ENCODE results near the gene SLC5A4.

The SLC5A4 gene

DNA sequence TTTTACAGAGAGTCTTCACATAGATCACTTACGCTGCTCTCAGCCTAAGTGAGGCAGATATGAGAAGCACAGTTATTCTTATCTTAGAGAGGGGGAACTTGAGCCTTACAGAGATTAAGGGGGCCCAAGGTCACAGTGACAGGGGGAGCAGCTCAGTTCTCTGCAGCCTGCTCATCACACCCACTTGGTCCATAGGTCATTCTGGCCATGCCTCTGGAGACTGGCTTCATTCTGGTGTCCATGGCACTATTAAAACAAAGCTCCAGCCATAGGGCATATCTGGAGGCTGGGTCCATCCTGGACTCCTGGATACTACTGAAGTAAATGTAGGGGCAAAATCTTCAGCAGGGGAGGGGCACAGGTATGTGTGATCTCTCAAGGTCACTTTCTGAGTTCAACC is 5.9 kb downstream of the SLC5A4 start:
- H3K36me3 Mint-ChIP-seq (ENCODE audit: low read depth), result no peaks in the 10 kb centered on the region
- H3K4me3 Mint-ChIP-seq, result no peak overlapping the region
- H3K27me3 Mint-ChIP-seq (ENCODE audit: low read depth), result peaks cover 5% of the 10 kb centered on the region
- H3K9me3 Mint-ChIP-seq, result no peaks in the 10 kb centered on the region
- H3K4me1 Mint-ChIP-seq (ENCODE audit: low read depth), result no peaks in the 10 kb centered on the region
- no peak overlapping the region for H3K27ac Mint-ChIP-seq
- no peak for DNase-seq (ENCODE audit: low spot score)

DNA sequence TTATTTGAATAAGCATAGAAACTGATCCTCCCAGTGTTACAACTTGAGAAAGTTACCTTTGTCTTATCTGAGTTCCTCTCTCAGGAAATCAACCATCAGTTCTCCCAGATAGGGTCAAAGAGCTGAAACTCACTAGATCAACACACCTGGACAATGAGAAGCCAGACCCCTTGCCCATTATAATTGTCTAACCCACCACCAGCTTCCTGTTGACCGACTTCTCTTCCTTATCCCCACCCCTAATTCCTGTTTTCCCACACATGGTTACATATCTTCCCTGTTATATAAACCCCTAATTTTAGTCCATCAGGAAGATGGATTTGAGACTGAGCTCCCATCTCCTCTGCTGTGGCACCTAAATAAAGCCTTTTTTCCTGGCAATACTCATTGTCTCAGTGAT is 6.9 kb downstream of the SLC5A4 start:
- no peak for DNase-seq (ENCODE audit: low spot score)
- Mint-ChIP-seq H3K4me3 (no peak overlapping the region), H3K27ac (no peak overlapping the region), H3K27me3 (ENCODE audit: low read depth) (peaks cover 5% of the 10 kb centered on the region), H3K36me3 (ENCODE audit: low read depth) (no peaks in the 10 kb centered on the region), H3K9me3 (no peaks in the 10 kb centered on the region), H3K4me1 (ENCODE audit: low read depth) (no peaks in the 10 kb centered on the region)

DNA sequence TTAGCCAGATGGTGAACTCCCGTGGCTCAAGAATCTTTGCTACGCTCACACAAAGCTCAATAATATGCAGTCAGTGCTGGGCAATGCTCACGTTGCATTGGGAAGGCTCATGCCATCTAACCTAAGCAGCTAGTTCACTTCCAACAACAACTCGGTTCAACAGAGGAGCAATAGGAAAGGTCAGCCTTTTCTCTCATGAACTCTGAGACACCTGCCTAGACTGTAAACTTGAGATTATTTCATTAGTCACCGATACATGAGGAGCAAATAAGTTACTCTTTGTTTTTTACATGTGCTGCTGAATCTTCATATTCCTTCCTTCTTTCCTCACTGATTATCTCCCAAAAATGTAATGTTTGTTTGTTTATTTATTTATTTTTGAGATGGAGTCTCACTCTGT is 9.0 kb downstream of the SLC5A4 start:
- no peaks in the 10 kb centered on the region for H3K9me3 Mint-ChIP-seq
- no peaks in the 10 kb centered on the region for H3K4me1 Mint-ChIP-seq (ENCODE audit: low read depth)
- DNase-seq (ENCODE audit: low spot score), result no peak
- H3K4me3 Mint-ChIP-seq, result no peak overlapping the region
- no peaks in the 10 kb centered on the region for H3K36me3 Mint-ChIP-seq (ENCODE audit: low read depth)
- H3K27me3 Mint-ChIP-seq (ENCODE audit: low read depth), result peaks cover 4% of the 10 kb centered on the region
- no peak overlapping the region for H3K27ac Mint-ChIP-seq

DNA sequence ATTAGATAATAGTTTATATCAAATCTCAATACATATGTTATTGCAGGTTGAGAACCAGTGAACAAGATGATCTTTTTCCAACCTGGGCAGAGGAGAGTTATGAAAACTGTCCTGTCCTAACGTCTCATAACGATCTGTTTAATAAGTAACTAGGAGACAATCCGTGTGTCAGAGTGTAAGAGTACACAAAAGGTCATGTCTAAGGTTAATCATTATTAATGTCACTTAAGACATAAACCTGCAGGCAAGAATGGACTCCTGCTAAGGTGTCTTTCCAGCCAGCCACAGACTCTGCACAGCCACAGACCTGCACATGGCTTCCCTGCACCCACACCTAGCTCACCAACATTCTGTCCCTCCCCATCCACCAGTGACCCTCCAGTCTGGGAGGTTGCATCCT is 10.1 kb downstream of the SLC5A4 start:
- peaks cover 6% of the 10 kb centered on the region for H3K27me3 Mint-ChIP-seq (ENCODE audit: low read depth)
- no peak overlapping the region for H3K27ac Mint-ChIP-seq
- no peak for DNase-seq (ENCODE audit: low spot score)
- H3K36me3 Mint-ChIP-seq (ENCODE audit: low read depth), result no peaks in the 10 kb centered on the region
- H3K4me1 Mint-ChIP-seq (ENCODE audit: low read depth), result no peaks in the 10 kb centered on the region
- H3K9me3 Mint-ChIP-seq, result no peaks in the 10 kb centered on the region
- H3K4me3 Mint-ChIP-seq, result no peak overlapping the region

DNA sequence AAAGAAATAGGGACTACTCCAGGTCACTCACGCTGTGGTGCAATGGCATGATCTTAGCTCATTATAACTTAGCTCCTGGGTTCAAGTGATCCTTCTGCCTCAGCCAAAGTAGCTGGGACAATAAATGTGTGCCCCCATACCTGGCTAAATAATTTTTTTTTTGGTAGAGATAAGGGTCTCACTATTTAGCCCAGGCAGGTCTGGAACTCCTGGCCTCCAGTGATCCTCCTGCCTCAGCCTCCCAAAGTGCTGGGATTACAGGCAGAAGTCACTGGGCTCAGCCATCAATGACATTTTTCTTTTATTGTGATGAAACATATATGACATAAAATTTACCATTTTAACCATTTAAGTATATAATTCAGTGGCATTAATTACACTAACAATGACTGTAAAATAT is 10.6 kb downstream of the SLC5A4 start:
- H3K9me3 Mint-ChIP-seq, result no peaks in the 10 kb centered on the region
- no peak for DNase-seq (ENCODE audit: low spot score)
- H3K27me3 Mint-ChIP-seq (ENCODE audit: low read depth), result peaks cover 6% of the 10 kb centered on the region
- no peaks in the 10 kb centered on the region for H3K4me1 Mint-ChIP-seq (ENCODE audit: low read depth)
- H3K36me3 Mint-ChIP-seq (ENCODE audit: low read depth), result no peaks in the 10 kb centered on the region
- H3K27ac Mint-ChIP-seq, result no peak overlapping the region
- no peak overlapping the region for H3K4me3 Mint-ChIP-seq

DNA sequence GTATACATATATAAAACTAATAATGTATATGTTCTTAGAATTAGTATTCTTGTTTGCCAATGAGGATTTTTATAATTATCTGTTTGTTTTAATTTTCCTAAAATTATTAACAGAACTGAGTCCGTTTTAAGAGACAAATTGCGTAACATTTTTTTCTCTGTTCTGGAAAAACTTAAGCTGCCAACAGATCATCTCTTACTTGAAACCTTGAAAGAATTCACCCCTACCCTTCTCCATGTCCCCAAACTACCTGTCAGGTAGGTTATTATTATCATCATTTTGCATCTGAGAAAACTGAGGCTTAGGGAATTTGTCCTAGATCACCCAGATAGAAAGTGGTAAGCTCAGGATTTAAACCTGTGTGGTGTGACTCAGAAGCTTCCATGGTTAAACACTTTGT is 14.7 kb downstream of the SLC5A4 start:
- H3K4me3 Mint-ChIP-seq, result no peak overlapping the region
- H3K27ac Mint-ChIP-seq, result no peak overlapping the region
- H3K36me3 Mint-ChIP-seq (ENCODE audit: low read depth), result no peaks in the 10 kb centered on the region
- no peaks in the 10 kb centered on the region for H3K4me1 Mint-ChIP-seq (ENCODE audit: low read depth)
- DNase-seq (ENCODE audit: low spot score), result no peak
- H3K9me3 Mint-ChIP-seq, result no peaks in the 10 kb centered on the region
- peaks cover 8% of the 10 kb centered on the region for H3K27me3 Mint-ChIP-seq (ENCODE audit: low read depth)

DNA sequence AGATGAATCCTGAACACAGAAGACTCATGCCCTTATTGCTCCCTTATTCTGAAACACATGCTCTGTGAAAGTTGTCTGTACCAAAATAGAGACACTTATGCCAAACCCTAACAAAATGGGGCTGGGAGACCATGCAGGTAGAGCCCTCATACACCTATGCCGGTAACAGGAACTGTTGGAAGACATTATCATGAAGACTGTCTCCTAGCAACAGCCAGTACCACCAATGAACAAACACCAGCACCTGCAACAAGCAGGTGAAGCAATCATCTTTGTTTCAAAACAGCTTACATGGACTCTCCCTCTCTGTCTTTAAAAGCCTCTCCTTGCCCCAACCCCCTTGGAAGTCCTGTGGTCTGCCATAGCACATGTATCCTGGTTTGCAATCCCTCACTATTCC is 17.2 kb downstream of the SLC5A4 start:
- Mint-ChIP-seq H3K27me3 (ENCODE audit: low read depth) (peaks cover 11% of the 10 kb centered on the region), H3K27ac (no peak overlapping the region), H3K36me3 (ENCODE audit: low read depth) (no peaks in the 10 kb centered on the region), H3K4me1 (ENCODE audit: low read depth) (no peaks in the 10 kb centered on the region), H3K9me3 (no peaks in the 10 kb centered on the region), H3K4me3 (no peak overlapping the region)
- DNase-seq (ENCODE audit: low spot score), result no peak

DNA sequence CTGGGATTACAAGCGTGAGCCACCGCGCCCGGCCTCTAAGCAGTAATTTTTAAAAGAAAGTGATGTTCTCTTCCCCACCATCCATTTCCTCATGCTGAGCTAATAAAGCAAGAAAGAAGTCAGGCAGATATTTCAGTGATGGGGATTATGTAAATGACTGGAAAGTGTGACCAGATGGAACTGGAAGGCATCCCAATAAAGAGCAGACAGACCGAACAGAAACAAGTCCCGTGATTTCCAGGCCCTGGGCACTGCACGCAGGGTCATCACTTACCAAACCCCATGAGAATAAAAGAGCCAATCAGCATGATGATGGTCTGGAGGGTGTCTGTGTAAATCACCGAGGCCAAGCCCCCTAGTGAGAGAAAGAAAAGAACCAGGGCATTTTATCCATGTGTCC is 18.2 kb downstream of the SLC5A4 start:
- Mint-ChIP-seq H3K27me3 (ENCODE audit: low read depth) (peaks cover 14% of the 10 kb centered on the region), H3K27ac (no peak overlapping the region), H3K4me1 (ENCODE audit: low read depth) (no peaks in the 10 kb centered on the region), H3K9me3 (no peaks in the 10 kb centered on the region), H3K4me3 (no peak overlapping the region), H3K36me3 (ENCODE audit: low read depth) (no peaks in the 10 kb centered on the region)
- DNase-seq (ENCODE audit: low spot score), result no peak

DNA sequence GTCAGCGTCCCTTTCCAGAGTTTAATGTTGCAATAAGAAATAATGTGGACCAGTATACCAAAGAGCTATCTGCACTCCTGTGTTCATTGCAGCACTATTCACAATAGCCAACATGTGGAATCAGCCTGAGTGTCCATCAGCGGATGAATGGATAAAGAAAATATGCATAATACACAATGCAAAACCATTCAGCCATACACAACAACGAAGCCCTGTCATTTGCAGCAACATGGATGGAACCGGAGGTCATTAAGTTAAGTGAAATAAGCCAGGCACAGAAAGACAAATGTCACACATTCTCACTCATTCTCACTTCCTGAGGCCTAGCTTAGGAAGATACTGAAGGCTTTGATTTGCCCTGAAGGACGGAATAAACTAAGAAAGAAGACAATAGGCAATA is 22.1 kb downstream of the SLC5A4 start:
- H3K27me3 Mint-ChIP-seq (ENCODE audit: low read depth), result peaks cover 9% of the 10 kb centered on the region
- H3K9me3 Mint-ChIP-seq, result no peaks in the 10 kb centered on the region
- DNase-seq (ENCODE audit: low spot score), result no peak
- no peaks in the 10 kb centered on the region for H3K4me1 Mint-ChIP-seq (ENCODE audit: low read depth)
- H3K4me3 Mint-ChIP-seq, result no peak overlapping the region
- no peaks in the 10 kb centered on the region for H3K36me3 Mint-ChIP-seq (ENCODE audit: low read depth)
- H3K27ac Mint-ChIP-seq, result no peak overlapping the region

DNA sequence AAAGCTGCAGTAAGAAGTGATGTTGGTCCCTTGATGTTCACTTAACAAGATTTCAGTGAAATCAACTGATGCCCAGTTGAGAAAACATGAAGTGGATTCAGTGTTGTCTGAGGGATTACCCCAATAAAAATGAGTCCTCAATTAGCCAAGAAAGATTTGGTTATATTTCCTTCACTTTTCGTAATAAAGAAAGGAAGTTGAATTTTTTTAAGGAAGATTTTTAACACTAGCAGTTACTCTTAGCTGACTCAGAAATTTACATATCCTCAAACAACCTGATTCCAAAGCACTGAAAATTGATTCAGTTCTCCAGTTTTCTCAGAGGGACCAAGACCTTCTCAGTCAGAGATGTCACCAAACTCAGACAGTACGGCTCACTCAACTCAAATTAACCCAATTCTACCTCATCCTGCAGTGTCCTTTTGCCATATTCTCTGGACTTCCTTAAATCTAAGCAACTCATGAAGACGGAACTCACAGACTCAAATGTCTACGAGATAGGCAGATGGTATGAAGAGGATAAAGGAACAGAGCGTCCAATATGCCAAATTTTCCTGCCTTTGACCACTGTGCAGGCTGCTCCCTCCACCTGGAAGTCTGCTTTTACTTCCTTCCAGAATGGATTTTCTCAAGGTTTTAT is 22.8 kb downstream of the SLC5A4 start:
- Mint-ChIP-seq H3K9me3 (no peaks in the 10 kb centered on the region), H3K27ac (no peak overlapping the region), H3K4me1 (ENCODE audit: low read depth) (no peaks in the 10 kb centered on the region), H3K27me3 (ENCODE audit: low read depth) (peaks cover 9% of the 10 kb centered on the region), H3K4me3 (no peak overlapping the region), H3K36me3 (ENCODE audit: low read depth) (no peaks in the 10 kb centered on the region)
- no peak for DNase-seq (ENCODE audit: low spot score)

DNA sequence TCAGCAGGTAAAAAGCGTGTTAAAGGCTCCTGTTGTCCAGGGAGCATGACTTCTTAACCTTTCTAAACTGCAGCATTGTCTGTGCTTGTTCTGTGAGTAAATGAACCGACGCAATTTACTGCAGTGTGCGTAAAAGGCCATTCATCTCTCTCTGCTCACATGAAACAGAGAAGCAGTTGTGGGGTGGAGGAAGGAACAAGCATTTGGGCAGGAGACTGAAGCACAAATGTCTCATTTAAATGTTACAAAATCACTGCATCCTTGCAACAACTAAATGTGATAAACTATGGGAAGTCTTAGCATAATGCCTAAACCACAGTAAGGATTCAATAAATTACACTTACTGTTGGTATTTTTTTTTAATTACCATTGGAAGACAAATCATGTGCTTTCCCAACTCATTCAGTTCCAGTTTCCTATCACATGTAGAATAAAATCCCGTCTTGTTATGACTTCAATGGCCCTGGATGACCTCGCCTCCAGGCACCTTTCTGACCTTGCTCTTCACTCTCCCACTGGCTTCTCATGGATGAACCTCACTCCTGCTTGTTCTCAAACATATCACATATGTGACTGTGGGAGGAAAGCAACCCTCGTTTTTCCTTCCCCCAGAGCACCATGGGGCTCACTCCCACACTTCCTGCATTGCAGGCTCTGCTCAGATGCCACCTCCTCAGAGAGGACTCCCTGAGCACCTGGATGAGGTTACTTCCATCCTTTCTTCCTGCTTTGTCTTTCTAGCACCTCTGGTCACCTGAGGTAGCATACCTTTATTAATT is 28.6 kb downstream of the SLC5A4 start:
- Mint-ChIP-seq H3K4me1 (ENCODE audit: low read depth) (no peaks in the 10 kb centered on the region), H3K27ac (no peak overlapping the region), H3K36me3 (ENCODE audit: low read depth) (no peaks in the 10 kb centered on the region), H3K4me3 (no peak overlapping the region), H3K27me3 (ENCODE audit: low read depth) (peaks cover 12% of the 10 kb centered on the region), H3K9me3 (no peaks in the 10 kb centered on the region)
- no peak for DNase-seq (ENCODE audit: low spot score)

DNA sequence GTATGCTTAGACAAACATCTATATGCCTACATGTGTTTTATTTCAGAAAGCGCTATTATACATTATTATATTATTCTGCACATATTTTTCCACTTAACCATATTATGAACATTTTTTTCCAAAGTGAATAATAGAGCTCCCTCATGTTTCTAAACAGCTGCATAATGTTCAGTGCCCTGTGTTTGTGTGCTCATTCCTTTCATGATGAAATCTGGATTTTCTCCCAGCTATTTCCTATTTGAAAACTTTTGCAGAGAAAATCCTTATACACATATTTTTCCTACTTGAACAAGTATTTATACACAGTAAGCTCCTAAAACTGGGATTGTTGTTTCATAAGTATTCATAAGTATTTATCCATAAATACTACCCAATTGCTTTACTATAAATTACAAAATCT is 32.2 kb downstream of the SLC5A4 start:
- Mint-ChIP-seq H3K4me3 (no peak overlapping the region), H3K9me3 (no peaks in the 10 kb centered on the region), H3K4me1 (ENCODE audit: low read depth) (no peaks in the 10 kb centered on the region), H3K36me3 (ENCODE audit: low read depth) (no peaks in the 10 kb centered on the region), H3K27ac (no peak overlapping the region), H3K27me3 (ENCODE audit: low read depth) (peaks cover 20% of the 10 kb centered on the region)
- DNase-seq (ENCODE audit: low spot score), result no peak

DNA sequence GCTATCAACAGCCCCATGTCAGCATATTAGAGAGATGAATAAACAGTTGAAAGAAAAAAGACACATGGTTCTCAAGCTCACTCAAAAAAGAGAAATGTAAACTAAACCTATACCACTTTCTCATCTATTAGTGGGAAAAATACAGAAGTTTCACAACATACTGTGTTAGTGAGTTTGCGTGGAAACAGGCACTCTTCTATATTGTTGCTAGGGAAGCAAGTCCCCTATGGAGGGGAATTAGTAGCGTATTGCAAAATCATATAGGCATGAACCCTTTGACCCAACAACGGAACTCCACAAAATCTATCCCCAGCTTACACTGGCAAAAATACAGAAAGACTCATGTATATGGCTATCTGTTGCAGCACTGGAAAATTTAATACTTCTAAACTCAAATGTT is 36.1 kb downstream of the SLC5A4 start:
- DNase-seq (ENCODE audit: low spot score), result no peak
- H3K27ac Mint-ChIP-seq, result no peak overlapping the region

DNA sequence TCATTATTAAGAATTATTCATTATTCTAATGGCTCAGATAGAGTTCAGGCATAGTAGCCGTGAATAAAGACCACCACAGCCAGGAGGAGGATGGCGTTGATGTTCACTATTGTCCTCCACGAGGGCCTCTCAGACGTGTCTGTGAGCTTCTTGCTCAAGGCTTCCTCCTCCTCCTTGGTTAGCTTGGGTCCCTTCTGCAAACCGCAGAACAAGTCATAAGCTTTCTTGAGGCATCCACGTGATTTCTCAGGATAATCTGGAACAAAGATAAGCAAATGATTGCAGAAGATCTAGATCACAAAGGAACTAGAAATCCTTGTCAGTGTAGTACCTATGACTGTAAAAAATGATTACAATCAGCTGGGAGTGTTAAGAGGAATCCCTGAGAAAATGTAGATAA is 36.7 kb downstream of the SLC5A4 start:
- Mint-ChIP-seq H3K4me1 (ENCODE audit: low read depth) (no peaks in the 10 kb centered on the region), H3K27me3 (ENCODE audit: low read depth) (peaks cover 24% of the 10 kb centered on the region), H3K27ac (no peak overlapping the region), H3K9me3 (no peaks in the 10 kb centered on the region), H3K36me3 (ENCODE audit: low read depth) (no peaks in the 10 kb centered on the region), H3K4me3 (no peak overlapping the region)
- no peak for DNase-seq (ENCODE audit: low spot score)

More for the DNA sequence above, 36.1 kb downstream of the SLC5A4 start:
- Mint-ChIP-seq H3K36me3 (ENCODE audit: low read depth) (no peaks in the 10 kb centered on the region), H3K4me3 (no peak overlapping the region), H3K4me1 (ENCODE audit: low read depth) (no peaks in the 10 kb centered on the region), H3K27me3 (ENCODE audit: low read depth) (peaks cover 27% of the 10 kb centered on the region), H3K9me3 (no peaks in the 10 kb centered on the region)

DNA sequence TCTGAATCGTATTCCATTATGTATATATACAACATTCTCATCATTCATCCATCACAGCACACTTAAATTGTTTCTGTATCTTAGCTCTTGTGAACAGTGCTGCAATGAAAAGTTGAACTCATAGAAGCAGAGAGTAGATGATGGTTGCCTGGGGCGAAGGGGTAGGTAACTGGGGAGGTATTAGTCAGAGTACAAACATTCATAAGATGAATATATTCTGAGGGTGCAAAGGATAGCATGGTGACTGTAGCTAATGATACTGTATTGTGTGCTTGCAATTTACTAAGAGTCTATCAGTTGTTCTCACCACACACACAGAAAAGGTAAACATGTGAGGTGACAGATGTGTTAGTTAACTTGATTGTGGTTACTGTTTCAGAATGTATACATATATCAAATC is 37.7 kb downstream of the SLC5A4 start:
- Mint-ChIP-seq H3K4me3 (no peak overlapping the region), H3K36me3 (ENCODE audit: low read depth) (no peaks in the 10 kb centered on the region), H3K27me3 (ENCODE audit: low read depth) (peaks cover 23% of the 10 kb centered on the region), H3K27ac (no peak overlapping the region), H3K9me3 (no peaks in the 10 kb centered on the region), H3K4me1 (ENCODE audit: low read depth) (no peaks in the 10 kb centered on the region)
- DNase-seq (ENCODE audit: low spot score), result no peak

Data from T-helper 2 cell treated with Interferon-gamma antibody and Interleukin-4, amounts not matched to agents 5 μg/mL and 100 μg/mL, for 36 hours (primary cell).